ENCODE measurements around the gene SP6.

DNA sequence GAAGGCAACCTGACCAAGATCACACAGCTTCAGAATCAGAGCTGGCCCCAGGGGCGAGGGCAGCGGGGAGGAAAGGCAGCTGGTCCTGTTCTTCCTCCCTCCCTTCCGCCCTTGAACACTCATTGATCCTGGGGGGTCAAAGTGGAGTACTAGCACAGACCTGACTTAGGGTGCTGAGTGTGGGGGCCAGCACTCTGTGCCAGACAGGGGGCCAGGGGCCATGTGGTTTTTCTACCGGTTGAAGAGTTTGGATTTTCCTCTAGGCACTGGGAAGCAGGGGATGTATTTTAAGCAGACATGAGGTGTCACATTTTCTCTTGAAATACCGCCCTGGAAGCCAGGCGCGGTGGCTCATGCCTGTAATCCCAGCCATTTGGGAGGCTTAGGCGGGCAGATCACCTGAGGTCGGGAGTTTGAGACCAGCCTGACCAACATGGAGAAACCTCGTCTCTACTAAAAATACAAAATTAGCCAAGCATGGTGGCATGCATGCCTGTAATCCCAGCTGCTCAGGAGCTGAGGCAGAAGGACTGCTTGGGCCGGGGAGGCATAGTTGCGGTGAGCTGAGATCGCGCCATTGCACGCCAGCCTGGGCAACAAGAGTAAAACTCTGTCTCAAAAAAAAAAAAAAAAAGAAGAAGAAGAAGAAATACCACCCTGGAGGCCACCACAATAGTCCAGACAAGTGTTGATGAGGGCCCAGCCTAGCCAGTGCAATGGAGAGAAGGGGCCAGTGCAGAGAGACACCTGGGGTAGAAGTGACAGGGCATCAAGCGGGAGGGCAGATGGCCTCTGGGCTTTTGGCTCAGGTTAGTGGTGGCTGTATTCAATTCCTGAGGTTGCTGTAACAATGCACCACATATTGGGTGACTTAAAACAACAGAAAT is 44.7 kb downstream of the SP6 start:
- TF ChIP-seq, protein P1, sequence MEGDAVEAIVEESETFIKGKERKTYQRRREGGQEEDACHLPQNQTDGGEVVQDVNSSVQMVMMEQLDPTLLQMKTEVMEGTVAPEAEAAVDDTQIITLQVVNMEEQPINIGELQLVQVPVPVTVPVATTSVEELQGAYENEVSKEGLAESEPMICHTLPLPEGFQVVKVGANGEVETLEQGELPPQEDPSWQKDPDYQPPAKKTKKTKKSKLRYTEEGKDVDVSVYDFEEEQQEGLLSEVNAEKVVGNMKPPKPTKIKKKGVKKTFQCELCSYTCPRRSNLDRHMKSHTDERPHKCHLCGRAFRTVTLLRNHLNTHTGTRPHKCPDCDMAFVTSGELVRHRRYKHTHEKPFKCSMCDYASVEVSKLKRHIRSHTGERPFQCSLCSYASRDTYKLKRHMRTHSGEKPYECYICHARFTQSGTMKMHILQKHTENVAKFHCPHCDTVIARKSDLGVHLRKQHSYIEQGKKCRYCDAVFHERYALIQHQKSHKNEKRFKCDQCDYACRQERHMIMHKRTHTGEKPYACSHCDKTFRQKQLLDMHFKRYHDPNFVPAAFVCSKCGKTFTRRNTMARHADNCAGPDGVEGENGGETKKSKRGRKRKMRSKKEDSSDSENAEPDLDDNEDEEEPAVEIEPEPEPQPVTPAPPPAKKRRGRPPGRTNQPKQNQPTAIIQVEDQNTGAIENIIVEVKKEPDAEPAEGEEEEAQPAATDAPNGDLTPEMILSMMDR (IDR thresholded peaks at IDR 0.05), result no peak
- no peak for TF ChIP-seq CREB1 (CRISPR knock-in tag; IDR thresholded peaks at IDR 0.05)
- TF ChIP-seq ZBTB21 (CRISPR knock-in tag; IDR thresholded peaks at IDR 0.05; ENCODE audit: borderline replicate concordance), result no peak
- TF ChIP-seq, protein P2, sequence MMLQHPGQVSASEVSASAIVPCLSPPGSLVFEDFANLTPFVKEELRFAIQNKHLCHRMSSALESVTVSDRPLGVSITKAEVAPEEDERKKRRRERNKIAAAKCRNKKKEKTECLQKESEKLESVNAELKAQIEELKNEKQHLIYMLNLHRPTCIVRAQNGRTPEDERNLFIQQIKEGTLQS (CRISPR knock-in tag; conservative IDR thresholded peaks at IDR 0.05), result no peak
- TF ChIP-seq ZNF138 (CRISPR knock-in tag; conservative IDR thresholded peaks at IDR 0.05), result no peak

All from WTC11 (cell line).